HepG2 (cell line): ENCODE data around the gene STK36. TPM values are rescaled to one million over a fixed set of nuclear protein-coding genes. Genes with fewer than 3 reads are reported as not detected.

Experiments
- ATAC-seq: fragments of 200-7000 bp; cut with Tn5 transposase; 3 replicates; pipeline ENCODE4 v1.9.1; 2020; ENCODE audit warnings: mild to moderate bottlenecking, moderate library complexity
- BruUV-seq: library from RNA; stranded (reverse); fragments of 400-500 nt; replicated peaks from 2 replicates; lab custom pipeline; 2021; lab: Mats Ljungman, UMichigan
- CTCF ChIA-PET: fragments of 300-600 bp; formaldehyde crosslinking; extraction: SDS; loops from one replicate; lab custom pipeline; 2021; ENCODE audit warnings: low total read pairs, inconsistent platforms, low intra/inter-chr PET ratio; lab: Yijun Ruan, JAX
- POLR2A ChIA-PET: fragments of 350-600 bp; sonication (Branson Sonifier 250); formaldehyde crosslinking; loops from one replicate; lab custom pipeline; 2020; ENCODE audit warnings: antibody characterized with exemption, inconsistent platforms; lab: Yijun Ruan, JAX
- DNase-seq: peaks from one replicate; pipeline ENCODE4 v3.0.0-alpha.2; 2015; ENCODE audit warnings: low spot score
- FAIRE-seq: peaks from 3 replicates; lab custom pipeline; 2011; peaks lifted over from hg19 to GRCh38; lab: Jason Lieb, UNC
- H2AFZ ChIP-seq: one replicate; pipeline ENCODE4 v1.6.1; 2011; ENCODE audit warnings: low read length, inconsistent platforms
- H3K27ac ChIP-seq: fragments of 300-600 bp; 3 replicates; pipeline ENCODE4 v1.8.0; 2011; ENCODE audit warnings: mixed run types, mild to moderate bottlenecking, mixed read lengths, low read length, inconsistent platforms; ENCODE audit not compliant: insufficient read depth; ENCODE audit errors: extremely low read length
- H3K27me3 ChIP-seq, 2 experiments: fragments of 200-600 bp in 1 of 2; 2 replicates in 1 of 2; 3 replicates in 1 of 2; pipeline versions ENCODE4 v1.6.0 to v1.8.0; 2011; ENCODE audit warnings: low read length in 2 of 2, mild to moderate bottlenecking in 2 of 2, moderate library complexity in 2 of 2, inconsistent platforms in 1 of 2; ENCODE audit not compliant: insufficient read depth in 2 of 2, control insufficient read depth in 1 of 2
- H3K36me3 ChIP-seq, 2 experiments: fragments of 200-600 bp in 1 of 2; replicated peaks in 1 of 2; 2 replicates in 1 of 2; 3 replicates in 1 of 2; pipeline versions ENCODE4 v1.5.1 to v1.8.0; 2011; ENCODE audit warnings: low read length in 2 of 2, inconsistent platforms in 1 of 2; ENCODE audit not compliant: insufficient read depth in 2 of 2, control insufficient read depth in 1 of 2
- H3K4me1 ChIP-seq: 2 replicates; pipeline ENCODE4 v1.5.1; 2012; ENCODE audit warnings: low read length, inconsistent platforms; ENCODE audit not compliant: insufficient read depth
- H3K4me2 ChIP-seq: 2 replicates; pipeline ENCODE4 v1.6.0; 2011; ENCODE audit warnings: low read depth, low read length, inconsistent platforms
- H3K4me3 ChIP-seq, 3 experiments: fragments of 200-600 bp in 1 of 3; sonication (generic), shearing (Covaris generic) in 1 of 3; replicated peaks in 1 of 3; 2 replicates each; pipeline ENCODE4 v1.5.1; 2011 to 2016; ENCODE audit warnings: low read length in 3 of 3, inconsistent platforms in 2 of 3, low read depth in 2 of 3, mild to moderate bottlenecking in 2 of 3, control low read depth in 1 of 3, mixed read lengths in 1 of 3; ENCODE audit not compliant: insufficient read depth in 1 of 3
- H3K79me2 ChIP-seq: one replicate; pipeline ENCODE4 v1.6.1; 2011; ENCODE audit warnings: low read length, inconsistent platforms; ENCODE audit not compliant: insufficient read depth
- H3K9ac ChIP-seq: 2 replicates; pipeline ENCODE4 v1.6.0; 2011; ENCODE audit warnings: mild to moderate bottlenecking, low read depth, low read length, inconsistent platforms; ENCODE audit not compliant: insufficient read depth
- H3K9me3 ChIP-seq: 2 replicates; pipeline ENCODE4 v1.5.1; 2012; ENCODE audit warnings: mild to moderate bottlenecking, low read length
- H4K20me1 ChIP-seq: 2 replicates; pipeline ENCODE4 v1.6.0; 2011; ENCODE audit warnings: inconsistent platforms, mild to moderate bottlenecking, low read length, moderate library complexity; ENCODE audit not compliant: insufficient read depth
- CTCF ChIP-seq: sonication (generic); formaldehyde crosslinking; IDR thresholded peaks from 2 replicates; pipeline ENCODE4 v1.5.0; 2020; ENCODE audit warnings: mild to moderate bottlenecking, missing genetic modification reagents, moderate library complexity
- FOSL2 ChIP-seq: sonication (generic); formaldehyde crosslinking; IDR thresholded peaks from 2 replicates; pipeline ENCODE4 v1.4.0; 2020; ENCODE audit warnings: missing genetic modification reagents
- PCBP1 ChIP-seq: fragments of 200-400 bp; formaldehyde crosslinking; IDR thresholded peaks from 2 replicates; pipeline ENCODE4 v1.6.1; 2017; ENCODE audit warnings: mild to moderate bottlenecking, low read depth, low read length, borderline replicate concordance
- SUZ12 ChIP-seq: fragments of 150-350 bp; IDR thresholded peaks from 2 replicates; pipeline ENCODE4 v1.6.1; 2014; ENCODE audit warnings: low read depth, low read length
- TSC22D2 ChIP-seq: sonication (generic); formaldehyde crosslinking; IDR thresholded peaks from 2 replicates; pipeline ENCODE4 v1.5.1; 2020; ENCODE audit warnings: missing genetic modification reagents, mild to moderate bottlenecking, borderline replicate concordance
- ZBTB21 ChIP-seq: sonication (generic); formaldehyde crosslinking; IDR thresholded peaks from 2 replicates; pipeline ENCODE4 v1.4.0; 2020; ENCODE audit warnings: missing genetic modification reagents
- ZNF333 ChIP-seq: sonication (generic); formaldehyde crosslinking; IDR thresholded peaks from 2 replicates; pipeline ENCODE4 v1.4.0; 2020; ENCODE audit warnings: mild to moderate bottlenecking, missing genetic modification reagents, borderline replicate concordance
- ZNF616 ChIP-seq: sonication (generic); formaldehyde crosslinking; IDR thresholded peaks from 2 replicates; pipeline ENCODE4 v1.5.0; 2020; ENCODE audit warnings: low read depth, mild to moderate bottlenecking, missing genetic modification reagents
- WGBS: methylation state at CpG from one replicate; pipeline ENCODE4 v1.1.6; 2017; ENCODE audit warnings: low lambda C conversion rate; 5-methylcytosine and 5-hydroxymethylcytosine counted together
- in situ Hi-C: cut with HindIII; loops from 2 replicates; pipeline ENCODE4 v1.10.0; 2017; ENCODE audit warnings: low pct_unique_long_range_greater_than_20kb; ENCODE audit not compliant: extremely low pct_ligation_motif_present
- intact Hi-C: fragments of 100-400 bp; cut with micrococcal nuclease; formaldehyde crosslinking; loops from one replicate; pipeline ENCODE4 v1.10.0; 2022; ENCODE audit not compliant: unreplicated experiment
- polyA plus RNA-seq, 8 experiments: library from polyadenylated mRNA; depleted of rRNA in 3 of 8; stranded (reverse) in 7 of 8; unstranded in 1 of 8; fragments of >200 nt; fragmentation: Illumina TruSeq in 4 of 8; extraction: Trizol in 4 of 8; gene quantifications; 2 replicates each; pipeline versions ENCODE4 v1.2.1 to v1.2.3, GENCODE V29; 2011 to 2016; ENCODE audit warnings: low read depth in 4 of 8, missing spikeins in 1 of 8, mixed read lengths in 1 of 8; ENCODE audit not compliant: insufficient read depth in 1 of 8
- total RNA-seq, 5 experiments: library from RNA; depleted of rRNA; stranded (reverse); fragments of >200 nt; fragmentation: Illumina TruSeq; extraction: Trizol; gene quantifications; 2 replicates each; pipeline ENCODE4 v1.2.3, GENCODE V29; 2016; ENCODE audit warnings: low read depth in 1 of 5
- TF ChIP-seq, protein P1 (sequence below): sonication (generic); formaldehyde crosslinking; conservative IDR thresholded peaks from 2 replicates; pipeline ENCODE4 v1.5.0; 2020; ENCODE audit warnings: missing genetic modification reagents
- TF ChIP-seq, protein P2 (sequence below), 2 experiments: fragments of 450-650 bp in 1 of 2; sonication (generic) in 1 of 2; formaldehyde crosslinking; IDR thresholded peaks; 2 replicates each; pipeline versions ENCODE4 v1.5.0 to v1.8.0; 2020 to 2022; ENCODE audit warnings: mild to moderate bottlenecking in 1 of 2, missing genetic modification reagents in 1 of 2

STK36 gene
- total and polyA plus RNA-seq, 2 of the 13 experiments (the other 11 are each of a cell fraction or from before 2014, with no cell fraction given), result 45.9 to 83.5 TPM

- no peak overlapping the region for H3K9ac ChIP-seq
- intact Hi-C loops, result no loop called here
- ATAC-seq (no peak), DNase-seq (no peak), FAIRE-seq (no peak)
- peaks cover 4 to 30% of the 10 kb centered on the region in 2 experiments; a peak in 4 of 5 replicates for H3K36me3 ChIP-seq
- H3K27ac ChIP-seq, result no peak overlapping the region
- H3K4me1 ChIP-seq, result peaks cover 47% of the 10 kb centered on the region
- H3K27me3 ChIP-seq, result no peaks in the 10 kb centered on the region; a peak in 1 of 5 replicates
- no TSS peak for BruUV-seq
- H2AFZ ChIP-seq, result no peak overlapping the region
- in situ Hi-C loops, result no loop called here
- 94% methylated on average over 4 of the region's 4 CpGs for WGBS
- H3K4me3 ChIP-seq, result no peak overlapping the region
- H4K20me1 ChIP-seq, result peaks cover 3% of the 10 kb centered on the region; the same call in 1 of the 2 replicates
- TF ChIP-seq ZNF616 (no peak), SUZ12 (no peak), ZNF333 (CRISPR knock-in tag) (no peak), PCBP1 (no peak)
- peaks cover 86% of the 10 kb centered on the region for H3K79me2 ChIP-seq
- no peaks in the 10 kb centered on the region for H3K9me3 ChIP-seq
- H3K4me2 ChIP-seq, result no peak overlapping the region
- ChIA-PET POLR2A (no interaction called here), CTCF (interaction anchor here (1.5 kb wide), 1 partner anchor 132 kb away, joined by 3 read pairs; no protein-coding TSS in a partner anchor)
These were observed 44.2 kb downstream of the STK36 start for GRCh38 chr2:218716070-218716469.

DNA sequence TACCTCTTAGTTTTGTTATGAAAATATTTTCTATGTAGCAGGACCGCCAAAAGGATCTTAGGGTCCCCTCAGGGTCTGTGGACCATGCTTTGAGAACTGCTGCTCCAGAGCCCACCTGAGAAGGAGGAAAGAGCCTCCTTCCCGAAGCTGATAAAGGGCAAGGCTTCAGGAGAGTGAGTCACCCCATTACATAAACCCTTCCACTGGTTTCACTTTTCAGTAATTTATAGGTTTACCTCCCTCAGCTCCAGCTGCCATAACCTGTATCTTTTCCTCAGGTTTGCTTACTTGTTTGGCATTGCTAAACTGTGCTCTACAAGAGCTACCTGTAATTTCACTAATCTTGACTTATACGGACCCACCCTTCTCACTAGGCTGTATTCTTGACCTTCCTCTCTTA, 45.4 kb downstream of the STK36 start:
- BruUV-seq, result no TSS peak
- FAIRE-seq (no peak), ATAC-seq (no peak), DNase-seq (no peak)
- Histone ChIP-seq H4K20me1 (peaks cover 3% of the 10 kb centered on the region; the same call in 1 of the 2 replicates), H3K9ac (no peak overlapping the region), H3K27me3 (no peaks in the 10 kb centered on the region), H2AFZ (no peak overlapping the region), H3K4me1 (peaks cover 48% of the 10 kb centered on the region), H3K4me3 (no peak overlapping the region), H3K36me3 (peaks cover 4 to 30% of the 10 kb centered on the region in 2 experiments; a peak in 4 of 5 replicates), H3K27ac (no peak overlapping the region), H3K79me2 (peaks cover 86% of the 10 kb centered on the region), H3K4me2 (no peak overlapping the region), H3K9me3 (no peaks in the 10 kb centered on the region)
- intact Hi-C loops (no loop called here), in situ Hi-C loops (no loop called here)
- no peak for TF ChIP-seq TSC22D2 (CRISPR knock-in tag)
- no peak for TF ChIP-seq CTCF
- TF ChIP-seq, protein P1, sequence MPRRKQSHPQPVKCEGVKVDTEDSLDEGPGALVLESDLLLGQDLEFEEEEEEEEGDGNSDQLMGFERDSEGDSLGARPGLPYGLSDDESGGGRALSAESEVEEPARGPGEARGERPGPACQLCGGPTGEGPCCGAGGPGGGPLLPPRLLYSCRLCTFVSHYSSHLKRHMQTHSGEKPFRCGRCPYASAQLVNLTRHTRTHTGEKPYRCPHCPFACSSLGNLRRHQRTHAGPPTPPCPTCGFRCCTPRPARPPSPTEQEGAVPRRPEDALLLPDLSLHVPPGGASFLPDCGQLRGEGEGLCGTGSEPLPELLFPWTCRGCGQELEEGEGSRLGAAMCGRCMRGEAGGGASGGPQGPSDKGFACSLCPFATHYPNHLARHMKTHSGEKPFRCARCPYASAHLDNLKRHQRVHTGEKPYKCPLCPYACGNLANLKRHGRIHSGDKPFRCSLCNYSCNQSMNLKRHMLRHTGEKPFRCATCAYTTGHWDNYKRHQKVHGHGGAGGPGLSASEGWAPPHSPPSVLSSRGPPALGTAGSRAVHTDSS (CRISPR knock-in tag), result no peak
- TF ChIP-seq ZBTB21 (CRISPR knock-in tag), result no peak
- TF ChIP-seq, protein P2, sequence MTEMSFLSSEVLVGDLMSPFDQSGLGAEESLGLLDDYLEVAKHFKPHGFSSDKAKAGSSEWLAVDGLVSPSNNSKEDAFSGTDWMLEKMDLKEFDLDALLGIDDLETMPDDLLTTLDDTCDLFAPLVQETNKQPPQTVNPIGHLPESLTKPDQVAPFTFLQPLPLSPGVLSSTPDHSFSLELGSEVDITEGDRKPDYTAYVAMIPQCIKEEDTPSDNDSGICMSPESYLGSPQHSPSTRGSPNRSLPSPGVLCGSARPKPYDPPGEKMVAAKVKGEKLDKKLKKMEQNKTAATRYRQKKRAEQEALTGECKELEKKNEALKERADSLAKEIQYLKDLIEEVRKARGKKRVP (CRISPR knock-in tag; IDR thresholded peaks at IDR 0.05), result no peak
- peak; percentile 77 for TF ChIP-seq FOSL2
- POLR2A ChIA-PET, result no interaction called here
- 84% methylated on average over 3 of the region's 3 CpGs for WGBS
- CTCF ChIA-PET, result interaction anchor here (1.5 kb wide), 1 partner anchor 130 kb away, joined by 3 read pairs; no protein-coding TSS in a partner anchor
